Neural cell (in vitro differentiated cells): ENCODE data around the gene TBX5.
A peak's percentile ranks its signal among the peaks of the same experiment; 100 is the strongest.

ENCODE experiments used
- EP300 ChIP-seq: fragments of 450-650 bp; conservative IDR thresholded peaks from 2 replicates; pipeline ENCODE4 v1.6.1; 2014; ENCODE audit warnings: antibody characterized with exemption, mild to moderate bottlenecking, moderate library complexity; ENCODE audit not compliant: poor library complexity, severe bottlenecking
- EZH2 ChIP-seq: fragments of 200-600, 300-800 bp; shearing (Covaris generic), sonication (generic); IDR thresholded peaks from 2 replicates; pipeline ENCODE4 v1.6.1; 2014; ENCODE audit warnings: antibody characterized with exemption, low read length, borderline replicate concordance, mild to moderate bottlenecking; ENCODE audit not compliant: insufficient read depth, poor library complexity, severe bottlenecking
- MXI1 ChIP-seq: fragments of 450-650 bp; conservative IDR thresholded peaks from 2 replicates; pipeline ENCODE4 v1.6.1; 2014; ENCODE audit warnings: antibody characterized with exemption, mild to moderate bottlenecking; ENCODE audit not compliant: poor library complexity, severe bottlenecking
- POLR2AphosphoS5 ChIP-seq: IDR thresholded peaks from 2 replicates; pipeline ENCODE4 v1.6.1; 2012
- RAD21 ChIP-seq: fragments of 450-650 bp; conservative IDR thresholded peaks from 2 replicates; pipeline ENCODE4 v1.6.1; 2014; ENCODE audit warnings: antibody characterized with exemption, mild to moderate bottlenecking, moderate library complexity
- SMC3 ChIP-seq: fragments of 450-650 bp; conservative IDR thresholded peaks from 2 replicates; pipeline ENCODE4 v1.6.1; 2014; ENCODE audit warnings: antibody characterized with exemption, mild to moderate bottlenecking, moderate library complexity; ENCODE audit not compliant: poor library complexity
- TAF1 ChIP-seq: IDR thresholded peaks from 2 replicates; pipeline ENCODE4 v1.6.1; 2012; ENCODE audit warnings: low read depth
- TF ChIP-seq, protein P1 (sequence below): fragments of 450-650 bp; IDR thresholded peaks from 2 replicates; pipeline ENCODE4 v1.5.1; 2014; ENCODE audit warnings: antibody characterized with exemption, mild to moderate bottlenecking, moderate library complexity; ENCODE audit not compliant: poor library complexity, severe bottlenecking
- TF ChIP-seq, protein P2 (sequence below): IDR thresholded peaks from 2 replicates; pipeline ENCODE4 v1.6.1; 2012; ENCODE audit warnings: borderline replicate concordance

DNA sequence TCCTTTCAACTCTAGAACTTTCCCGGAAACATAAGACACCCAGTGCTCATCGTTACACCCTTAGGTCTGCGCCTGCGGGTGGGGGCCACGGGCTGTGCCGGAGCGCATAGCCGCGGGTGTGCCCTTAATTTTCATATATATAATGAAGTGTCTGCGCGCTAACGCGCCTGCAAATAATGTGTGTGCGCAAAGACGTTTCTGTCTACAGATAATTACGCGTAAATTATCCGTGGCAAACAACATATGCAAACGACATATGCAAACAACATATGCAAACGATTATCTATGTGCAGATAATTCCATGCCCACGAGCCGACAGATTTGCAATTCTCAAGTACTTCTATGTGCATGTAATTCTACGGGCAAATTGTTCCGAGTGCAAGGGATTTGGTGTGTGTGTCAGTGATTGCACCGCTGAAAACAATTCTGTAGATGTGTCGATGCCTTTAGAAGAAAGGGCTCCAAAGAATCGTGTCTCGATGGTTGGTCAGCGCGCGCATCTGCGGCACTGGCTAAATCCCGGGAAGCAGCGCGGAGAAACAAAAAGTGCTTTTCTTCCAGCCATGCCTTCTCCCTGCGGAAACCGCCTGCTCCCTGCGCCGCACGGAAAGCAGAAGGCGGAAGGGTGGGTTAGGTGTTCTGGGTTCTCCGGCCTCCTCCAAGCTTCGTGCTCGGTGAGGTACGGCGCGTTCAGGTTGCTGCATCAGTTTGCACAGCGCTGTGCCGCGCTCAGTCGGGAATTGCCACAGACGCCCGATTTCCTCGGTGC lies 34.5 kb upstream of the TBX5 start:
- TF ChIP-seq, protein P1, sequence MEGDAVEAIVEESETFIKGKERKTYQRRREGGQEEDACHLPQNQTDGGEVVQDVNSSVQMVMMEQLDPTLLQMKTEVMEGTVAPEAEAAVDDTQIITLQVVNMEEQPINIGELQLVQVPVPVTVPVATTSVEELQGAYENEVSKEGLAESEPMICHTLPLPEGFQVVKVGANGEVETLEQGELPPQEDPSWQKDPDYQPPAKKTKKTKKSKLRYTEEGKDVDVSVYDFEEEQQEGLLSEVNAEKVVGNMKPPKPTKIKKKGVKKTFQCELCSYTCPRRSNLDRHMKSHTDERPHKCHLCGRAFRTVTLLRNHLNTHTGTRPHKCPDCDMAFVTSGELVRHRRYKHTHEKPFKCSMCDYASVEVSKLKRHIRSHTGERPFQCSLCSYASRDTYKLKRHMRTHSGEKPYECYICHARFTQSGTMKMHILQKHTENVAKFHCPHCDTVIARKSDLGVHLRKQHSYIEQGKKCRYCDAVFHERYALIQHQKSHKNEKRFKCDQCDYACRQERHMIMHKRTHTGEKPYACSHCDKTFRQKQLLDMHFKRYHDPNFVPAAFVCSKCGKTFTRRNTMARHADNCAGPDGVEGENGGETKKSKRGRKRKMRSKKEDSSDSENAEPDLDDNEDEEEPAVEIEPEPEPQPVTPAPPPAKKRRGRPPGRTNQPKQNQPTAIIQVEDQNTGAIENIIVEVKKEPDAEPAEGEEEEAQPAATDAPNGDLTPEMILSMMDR: no peak
- TF ChIP-seq POLR2AphosphoS5: peak; percentile 6
- TF ChIP-seq, protein P2, sequence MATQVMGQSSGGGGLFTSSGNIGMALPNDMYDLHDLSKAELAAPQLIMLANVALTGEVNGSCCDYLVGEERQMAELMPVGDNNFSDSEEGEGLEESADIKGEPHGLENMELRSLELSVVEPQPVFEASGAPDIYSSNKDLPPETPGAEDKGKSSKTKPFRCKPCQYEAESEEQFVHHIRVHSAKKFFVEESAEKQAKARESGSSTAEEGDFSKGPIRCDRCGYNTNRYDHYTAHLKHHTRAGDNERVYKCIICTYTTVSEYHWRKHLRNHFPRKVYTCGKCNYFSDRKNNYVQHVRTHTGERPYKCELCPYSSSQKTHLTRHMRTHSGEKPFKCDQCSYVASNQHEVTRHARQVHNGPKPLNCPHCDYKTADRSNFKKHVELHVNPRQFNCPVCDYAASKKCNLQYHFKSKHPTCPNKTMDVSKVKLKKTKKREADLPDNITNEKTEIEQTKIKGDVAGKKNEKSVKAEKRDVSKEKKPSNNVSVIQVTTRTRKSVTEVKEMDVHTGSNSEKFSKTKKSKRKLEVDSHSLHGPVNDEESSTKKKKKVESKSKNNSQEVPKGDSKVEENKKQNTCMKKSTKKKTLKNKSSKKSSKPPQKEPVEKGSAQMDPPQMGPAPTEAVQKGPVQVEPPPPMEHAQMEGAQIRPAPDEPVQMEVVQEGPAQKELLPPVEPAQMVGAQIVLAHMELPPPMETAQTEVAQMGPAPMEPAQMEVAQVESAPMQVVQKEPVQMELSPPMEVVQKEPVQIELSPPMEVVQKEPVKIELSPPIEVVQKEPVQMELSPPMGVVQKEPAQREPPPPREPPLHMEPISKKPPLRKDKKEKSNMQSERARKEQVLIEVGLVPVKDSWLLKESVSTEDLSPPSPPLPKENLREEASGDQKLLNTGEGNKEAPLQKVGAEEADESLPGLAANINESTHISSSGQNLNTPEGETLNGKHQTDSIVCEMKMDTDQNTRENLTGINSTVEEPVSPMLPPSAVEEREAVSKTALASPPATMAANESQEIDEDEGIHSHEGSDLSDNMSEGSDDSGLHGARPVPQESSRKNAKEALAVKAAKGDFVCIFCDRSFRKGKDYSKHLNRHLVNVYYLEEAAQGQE: no peak
- TF ChIP-seq EP300: no peak
- TF ChIP-seq EZH2: peak; percentile 38
- no peak for TF ChIP-seq SMC3
- no peak for TF ChIP-seq MXI1
- no peak for TF ChIP-seq RAD21
- TF ChIP-seq TAF1: no peak
